CD14-positive monocyte (primary cell): ENCODE data around the gene BBS2. TPM values are rescaled to one million over a fixed set of nuclear protein-coding genes. Genes with fewer than 3 reads are reported as not detected.

Source experiments
- DNase-seq, 3 donors: peaks; one replicate each; pipeline ENCODE4 v3.0.0-alpha.2; 2011 to 2022
- H2AFZ ChIP-seq: 2 replicates; pipeline ENCODE4 v1.6.0; 2012; ENCODE audit warnings: mild to moderate bottlenecking, low read depth, low read length, inconsistent platforms; ENCODE audit not compliant: insufficient read depth, poor library complexity, severe bottlenecking
- H3K27ac ChIP-seq, 2 donors: 1 replicate in 1 of 2; 2 replicates in 1 of 2; pipeline ENCODE4 v1.5.1; 2012 to 2013; ENCODE audit warnings: low read length in 2 of 2, control low read depth in 1 of 2, inconsistent platforms in 1 of 2, low read depth in 1 of 2, mild to moderate bottlenecking in 1 of 2
- H3K27me3 ChIP-seq, 2 donors: one replicate each; pipeline versions ENCODE4 v1.6.0 to v1.6.1; 2011 to 2013; ENCODE audit warnings: low read length in 2 of 2; ENCODE audit not compliant: control insufficient read depth in 2 of 2, insufficient read depth in 2 of 2
- H3K36me3 ChIP-seq, 2 donors: replicated peaks in 1 of 2; 1 replicate in 1 of 2; 2 replicates in 1 of 2; pipeline versions ENCODE4 v1.5.1 to v1.6.1; 2012 to 2013; ENCODE audit warnings: low read length in 2 of 2, control low read depth in 1 of 2, inconsistent platforms in 1 of 2, mild to moderate bottlenecking in 1 of 2; ENCODE audit not compliant: insufficient read depth in 2 of 2, control insufficient read depth in 1 of 2
- H3K4me1 ChIP-seq, 2 donors: 1 replicate in 1 of 2; 2 replicates in 1 of 2; pipeline versions ENCODE4 v1.5.1 to v1.6.1; 2012 to 2013; ENCODE audit warnings: low read length in 2 of 2, control low read depth in 1 of 2, inconsistent platforms in 1 of 2, mild to moderate bottlenecking in 1 of 2, moderate library complexity in 1 of 2; ENCODE audit not compliant: insufficient read depth in 2 of 2, control insufficient read depth in 1 of 2
- H3K4me2 ChIP-seq: replicated peaks from 2 replicates; pipeline ENCODE3; 2012; ENCODE audit warnings: low read length, moderate library complexity, mild to moderate bottlenecking; ENCODE audit not compliant: poor library complexity, severe bottlenecking; ENCODE audit errors: extremely low read depth
- H3K4me3 ChIP-seq, 3 experiments: fragments of 200-600 bp in 1 of 3; sonication (generic) in 1 of 3; replicated peaks in 1 of 3; 1 replicate in 2 of 3; 2 replicates in 1 of 3; pipeline ENCODE4 v1.5.1; 2011 to 2013; ENCODE audit warnings: low read length in 3 of 3, mild to moderate bottlenecking in 3 of 3, control low read depth in 2 of 3, low read depth in 2 of 3, inconsistent platforms in 1 of 3, moderate library complexity in 1 of 3
- H3K79me2 ChIP-seq: 2 replicates; pipeline ENCODE4 v1.6.0; 2012; ENCODE audit warnings: mild to moderate bottlenecking, control low read depth, inconsistent platforms, low read length, moderate library complexity; ENCODE audit not compliant: insufficient read depth
- H3K9ac ChIP-seq: 2 replicates; pipeline ENCODE4 v1.6.0; 2017; ENCODE audit warnings: low read length, mild to moderate bottlenecking; ENCODE audit not compliant: insufficient read depth, poor library complexity, severe bottlenecking
- H3K9me3 ChIP-seq, 2 donors: replicated peaks in 1 of 2; 1 replicate in 1 of 2; 2 replicates in 1 of 2; pipeline versions ENCODE4 v1.5.1 to v1.6.1; 2012 to 2013; ENCODE audit warnings: low read length in 2 of 2, control low read depth in 1 of 2; ENCODE audit not compliant: control insufficient read depth in 1 of 2, insufficient read depth in 1 of 2
- H4K20me1 ChIP-seq: 2 replicates; pipeline ENCODE4 v1.6.0; 2012; ENCODE audit warnings: mild to moderate bottlenecking, low read length, control low read depth, moderate library complexity; ENCODE audit not compliant: insufficient read depth
- H3K27ac Mint-ChIP-seq, 7 donors: one replicate each; pipeline ENCODE4 v1.8.0; 2020; ENCODE audit warnings: mild to moderate bottlenecking in 7 of 7, mixed read lengths in 7 of 7, moderate library complexity in 6 of 7, inconsistent platforms in 2 of 7
- H3K27me3 Mint-ChIP-seq, 3 donors: one replicate each; pipeline ENCODE4 v1.8.0; 2021 to 2022; ENCODE audit warnings: low read depth in 3 of 3, mild to moderate bottlenecking in 3 of 3, mixed read lengths in 3 of 3, moderate library complexity in 3 of 3, inconsistent platforms in 1 of 3
- H3K36me3 Mint-ChIP-seq, 2 donors: one replicate each; pipeline ENCODE4 v1.8.0; 2020; ENCODE audit warnings: mixed read lengths in 2 of 2, inconsistent platforms in 1 of 2, mild to moderate bottlenecking in 1 of 2
- H3K4me1 Mint-ChIP-seq: one replicate; pipeline ENCODE4 v1.8.0; 2020; ENCODE audit warnings: mild to moderate bottlenecking, mixed read lengths
- H3K4me3 Mint-ChIP-seq, 2 donors: one replicate each; pipeline ENCODE4 v1.8.0; 2020; ENCODE audit warnings: mild to moderate bottlenecking in 2 of 2, mixed read lengths in 2 of 2, moderate library complexity in 1 of 2
- H3K9me3 Mint-ChIP-seq, 7 donors: one replicate each; pipeline ENCODE4 v1.8.0; 2020 to 2022; ENCODE audit warnings: mixed read lengths in 7 of 7, mild to moderate bottlenecking in 6 of 7, moderate library complexity in 6 of 7, inconsistent platforms in 2 of 7
- WGBS: methylation state at CpG from one replicate; pipeline ENCODE4 v1.1.5; 2013; ENCODE audit warnings: missing lambda C conversion rate; ENCODE audit not compliant: insufficient coverage; 5-methylcytosine and 5-hydroxymethylcytosine counted together
- intact Hi-C, 2 donors: fragments of 100-400 bp; cut with micrococcal nuclease; formaldehyde crosslinking; loops; one replicate each; pipeline versions ENCODE4 v1.15.0 to v1.15.1; 2023
- polyA plus RNA-seq, 3 donors: library from polyadenylated mRNA; depleted of rRNA in 1 of 3; unstranded in 2 of 3; stranded (reverse) in 1 of 3; fragments of 300-500 nt in 2 of 3; fragments of >200 nt in 1 of 3; fragmentation: Illumina TruSeq in 2 of 3; gene quantifications; 1 replicate in 2 of 3; 2 replicates in 1 of 3; pipeline ENCODE4 v1.2.3, GENCODE V29; 2012 to 2021
- TF ChIP-seq, protein P1 (sequence below): fragments of 200-600 bp; IDR thresholded peaks from one replicate; pipeline ENCODE4 v1.8.0; 2022; ENCODE audit warnings: antibody characterized with exemption, mild to moderate bottlenecking

Gene BBS2
- polyA plus RNA-seq, 3 donors, result 16.6 to 35.5 (median 18.8) TPM

DNA sequence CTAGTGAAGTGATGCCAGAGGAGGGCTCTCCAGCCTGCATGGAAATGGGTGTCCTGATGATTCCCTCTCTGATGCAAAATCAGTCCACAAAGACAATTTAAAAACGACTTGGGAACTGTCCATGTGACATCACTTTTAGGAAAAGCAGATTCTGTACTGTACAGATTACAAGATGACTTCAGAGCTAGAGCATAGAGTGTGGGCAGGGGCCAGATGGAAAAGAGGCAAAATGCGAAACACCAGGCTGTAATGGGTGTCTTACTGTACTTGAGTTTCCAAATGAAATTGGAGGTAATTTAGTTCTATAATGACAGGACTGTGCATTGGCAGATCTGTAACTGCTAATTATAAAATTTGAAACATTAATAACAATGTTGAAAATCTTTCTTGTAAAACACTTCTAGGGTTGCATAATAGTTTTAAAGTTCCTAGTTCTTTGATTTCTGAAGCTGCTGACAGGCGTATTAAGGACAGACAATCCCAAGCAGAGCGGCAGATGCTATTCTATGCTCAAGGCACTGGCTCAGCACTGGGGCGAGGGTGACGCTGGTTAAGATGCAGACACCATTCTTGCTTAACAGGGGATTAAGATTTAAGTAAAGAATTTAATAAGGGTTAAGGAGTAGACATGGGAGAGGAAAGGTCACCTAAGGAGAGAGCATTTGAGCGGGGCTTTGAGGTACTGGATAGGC lies 38.9 kb downstream of the BBS2 start:
- peaks cover 0 to 1% (median 0%) of the 10 kb centered on the region in 3 donors for H3K27me3 Mint-ChIP-seq
- Histone ChIP-seq H3K36me3 (peaks cover 60 to 90% of the 10 kb centered on the region in 2 donors), H3K27me3 (no peaks in the 10 kb centered on the region), H3K4me3 (no peak overlapping the region), H3K79me2 (no peaks in the 10 kb centered on the region), H3K9me3 (no peaks in the 10 kb centered on the region), H3K4me1 (no peaks in the 10 kb centered on the region), H3K9ac (no peak overlapping the region), H4K20me1 (no peaks in the 10 kb centered on the region), H2AFZ (no peak overlapping the region), H3K4me2 (no peak overlapping the region), H3K27ac (no peak overlapping the region)
- intact Hi-C loops, result no loop called here
- no peak for DNase-seq
- H3K4me3 Mint-ChIP-seq, result no peak overlapping the region
- TF ChIP-seq, protein P1, sequence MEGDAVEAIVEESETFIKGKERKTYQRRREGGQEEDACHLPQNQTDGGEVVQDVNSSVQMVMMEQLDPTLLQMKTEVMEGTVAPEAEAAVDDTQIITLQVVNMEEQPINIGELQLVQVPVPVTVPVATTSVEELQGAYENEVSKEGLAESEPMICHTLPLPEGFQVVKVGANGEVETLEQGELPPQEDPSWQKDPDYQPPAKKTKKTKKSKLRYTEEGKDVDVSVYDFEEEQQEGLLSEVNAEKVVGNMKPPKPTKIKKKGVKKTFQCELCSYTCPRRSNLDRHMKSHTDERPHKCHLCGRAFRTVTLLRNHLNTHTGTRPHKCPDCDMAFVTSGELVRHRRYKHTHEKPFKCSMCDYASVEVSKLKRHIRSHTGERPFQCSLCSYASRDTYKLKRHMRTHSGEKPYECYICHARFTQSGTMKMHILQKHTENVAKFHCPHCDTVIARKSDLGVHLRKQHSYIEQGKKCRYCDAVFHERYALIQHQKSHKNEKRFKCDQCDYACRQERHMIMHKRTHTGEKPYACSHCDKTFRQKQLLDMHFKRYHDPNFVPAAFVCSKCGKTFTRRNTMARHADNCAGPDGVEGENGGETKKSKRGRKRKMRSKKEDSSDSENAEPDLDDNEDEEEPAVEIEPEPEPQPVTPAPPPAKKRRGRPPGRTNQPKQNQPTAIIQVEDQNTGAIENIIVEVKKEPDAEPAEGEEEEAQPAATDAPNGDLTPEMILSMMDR, result no peak
- 85% methylated on average over 3 of the region's 7 CpGs for WGBS
- H3K36me3 Mint-ChIP-seq, result peaks cover 60 to 67% of the 10 kb centered on the region in 2 donors
- peaks cover 0 to 4% (median 4%) of the 10 kb centered on the region in 7 donors for H3K9me3 Mint-ChIP-seq
- no peak overlapping the region for H3K27ac Mint-ChIP-seq
- H3K4me1 Mint-ChIP-seq, result peaks cover 2% of the 10 kb centered on the region

GRCh38 chr16:56479469-56479868 lies 40.4 kb downstream of the BBS2 start:
- H3K27ac Mint-ChIP-seq, result no peak overlapping the region
- no peaks in the 10 kb centered on the region for H3K27me3 Mint-ChIP-seq
- no peak overlapping the region for H3K9ac ChIP-seq
- H3K4me2 ChIP-seq, result no peak overlapping the region
- no peak for DNase-seq
- no peak overlapping the region for H3K27ac ChIP-seq
- no peak overlapping the region for H2AFZ ChIP-seq
- peaks cover 60 to 93% of the 10 kb centered on the region in 2 donors for H3K36me3 ChIP-seq
- peaks cover 0 to 4% (median 4%) of the 10 kb centered on the region in 7 donors for H3K9me3 Mint-ChIP-seq
- intact Hi-C loops, result no loop called here
- peaks cover 62 to 72% of the 10 kb centered on the region in 2 donors for H3K36me3 Mint-ChIP-seq
- no peaks in the 10 kb centered on the region for H3K9me3 ChIP-seq
- 100% methylated on average over 1 of the region's 2 CpGs for WGBS
- TF ChIP-seq, protein P1, result no peak
- H3K4me3 ChIP-seq, result no peak overlapping the region
- H3K27me3 ChIP-seq, result no peaks in the 10 kb centered on the region
- no peaks in the 10 kb centered on the region for H4K20me1 ChIP-seq
- H3K79me2 ChIP-seq, result no peaks in the 10 kb centered on the region
- H3K4me3 Mint-ChIP-seq, result no peak overlapping the region
- no peaks in the 10 kb centered on the region for H3K4me1 ChIP-seq
- H3K4me1 Mint-ChIP-seq, result peaks cover 2% of the 10 kb centered on the region
